H1 (cell line): ENCODE measurements around the gene SNX25. TPM values are rescaled to one million over a fixed set of nuclear protein-coding genes. Genes with fewer than 3 reads are reported as not detected.

ENCODE experiments used
- CTCF ChIA-PET: fragments of 300-600 bp; sonication (Branson Sonifier 250); formaldehyde crosslinking; loops from one replicate; lab custom pipeline; 2021; ENCODE audit not compliant: partially characterized antibody; lab: Charles Lee
- POLR2A ChIA-PET: fragments of 300-600 bp; sonication (Branson Sonifier 250); formaldehyde crosslinking; loops from one replicate; lab custom pipeline; 2021; ENCODE audit warnings: inconsistent platforms; ENCODE audit not compliant: partially characterized antibody; lab: Charles Lee
- DNase-seq, 2 experiments: peaks; one replicate each; pipeline versions ENCODE4 v3.0.0 to v3.0.0-alpha.2; 2010 to 2022; ENCODE audit warnings: low spot score in 2 of 2, low read depth in 1 of 2, mixed read lengths in 1 of 2
- FAIRE-seq: peaks from 2 replicates; lab custom pipeline; 2011; peaks lifted over from hg19 to GRCh38; lab: Jason Lieb, UNC
- H2AFZ ChIP-seq: 2 replicates; pipeline ENCODE4 v1.8.1; 2012; ENCODE audit warnings: low read length, inconsistent platforms
- H2AK5ac ChIP-seq: 2 replicates; pipeline ENCODE4 v1.6.1; 2013; ENCODE audit warnings: low read depth, low read length
- H2BK120ac ChIP-seq: replicated peaks from 2 replicates; pipeline ENCODE3; 2013; ENCODE audit warnings: low read depth, low read length, inconsistent platforms
- H2BK12ac ChIP-seq: 2 replicates; pipeline ENCODE4 v1.6.1; 2013; ENCODE audit warnings: low read depth, low read length
- H2BK15ac ChIP-seq: 2 replicates; pipeline ENCODE4 v1.6.1; 2013; ENCODE audit warnings: low read length
- H2BK20ac ChIP-seq: 2 replicates; pipeline ENCODE4 v1.6.1; 2013; ENCODE audit warnings: low read length
- H2BK5ac ChIP-seq: 2 replicates; pipeline ENCODE4 v1.6.1; 2013; ENCODE audit warnings: low read depth, low read length
- H3K14ac ChIP-seq: 2 replicates; pipeline ENCODE4 v1.6.1; 2013; ENCODE audit warnings: inconsistent platforms; ENCODE audit not compliant: insufficient read length
- H3K18ac ChIP-seq: 2 replicates; pipeline ENCODE4 v1.6.1; 2013; ENCODE audit warnings: low read length; ENCODE audit errors: extremely low read depth
- H3K23ac ChIP-seq: 2 replicates; pipeline ENCODE4 v1.6.1; 2013; ENCODE audit warnings: inconsistent platforms; ENCODE audit not compliant: insufficient read length
- H3K23me2 ChIP-seq: 2 replicates; pipeline ENCODE4 v1.6.1; 2013; ENCODE audit warnings: low read depth, low read length
- H3K27ac ChIP-seq: 2 replicates; pipeline ENCODE4 v1.6.1; 2011; ENCODE audit warnings: low read depth, low read length, inconsistent platforms
- H3K27me3 ChIP-seq, 4 experiments: replicated peaks in 1 of 4; 1 replicate in 1 of 4; 2 replicates in 3 of 4; pipeline versions ENCODE4 v1.6.1 to v1.8.1; 2011 to 2013; ENCODE audit warnings: low read length in 3 of 4, mild to moderate bottlenecking in 3 of 4, inconsistent platforms in 2 of 4, mixed read lengths in 2 of 4, moderate library complexity in 1 of 4; ENCODE audit not compliant: control insufficient read depth in 3 of 4, insufficient read depth in 3 of 4; ENCODE audit errors: extremely low read depth in 1 of 4
- H3K36me3 ChIP-seq, 4 experiments: 2 replicates each; pipeline versions ENCODE4 v1.6.1 to v1.8.1; 2011 to 2013; ENCODE audit warnings: mild to moderate bottlenecking in 4 of 4, low read length in 3 of 4, moderate library complexity in 2 of 4, control low read depth in 1 of 4, inconsistent platforms in 1 of 4; ENCODE audit not compliant: insufficient read depth in 4 of 4, control insufficient read depth in 2 of 4
- H3K4ac ChIP-seq: replicated peaks from 2 replicates; pipeline ENCODE3; 2013; ENCODE audit warnings: low read length, low read depth, mixed read lengths, inconsistent platforms; ENCODE audit not compliant: insufficient read length
- H3K4me1 ChIP-seq, 4 experiments: replicated peaks in 1 of 4; 1 replicate in 1 of 4; 2 replicates in 3 of 4; pipeline versions ENCODE4 v1.6.1 to v1.8.1; 2011 to 2013; ENCODE audit warnings: low read length in 3 of 4, inconsistent platforms in 2 of 4, mixed read lengths in 1 of 4; ENCODE audit not compliant: insufficient read depth in 4 of 4, control insufficient read depth in 3 of 4
- H3K4me2 ChIP-seq, 2 experiments: 2 replicates each; pipeline versions ENCODE4 v1.6.1 to v1.8.1; 2011 to 2013; ENCODE audit warnings: low read depth in 2 of 2, low read length in 2 of 2, control low read depth in 1 of 2, inconsistent platforms in 1 of 2, mild to moderate bottlenecking in 1 of 2; ENCODE audit not compliant: insufficient read depth in 1 of 2
- H3K4me3 ChIP-seq, 4 experiments: fragments of 200-600, 300-600 bp in 1 of 4; sonication (generic), shearing (Covaris generic), sonication (Bioruptor Twin) in 1 of 4; 2 replicates each; pipeline versions ENCODE4 v1.5.1 to v1.8.1; 2011 to 2016; ENCODE audit warnings: low read length in 4 of 4, low read depth in 3 of 4, control low read depth in 2 of 4, inconsistent platforms in 2 of 4, mild to moderate bottlenecking in 2 of 4, mixed read lengths in 1 of 4, moderate library complexity in 1 of 4; ENCODE audit not compliant: insufficient read depth in 2 of 4; ENCODE audit errors: extremely low read depth in 1 of 4
- H3K56ac ChIP-seq: replicated peaks from 2 replicates; pipeline ENCODE3; 2013; ENCODE audit warnings: low read depth, mild to moderate bottlenecking, mixed read lengths, low read length, inconsistent platforms; ENCODE audit not compliant: insufficient read length
- H3K79me1 ChIP-seq: 2 replicates; pipeline ENCODE4 v1.6.1; 2013; ENCODE audit warnings: low read depth, low read length, control low read depth
- H3K79me2 ChIP-seq, 2 experiments: 2 replicates each; pipeline versions ENCODE4 v1.6.1 to v1.8.1; 2012 to 2013; ENCODE audit warnings: low read length in 2 of 2, mild to moderate bottlenecking in 2 of 2, inconsistent platforms in 1 of 2; ENCODE audit not compliant: insufficient read depth in 2 of 2, control insufficient read depth in 1 of 2
- H3K9ac ChIP-seq, 4 experiments: replicated peaks in 1 of 4; 1 replicate in 1 of 4; 2 replicates in 3 of 4; pipeline versions ENCODE4 v1.6.1 to v1.8.1; 2011 to 2013; ENCODE audit warnings: low read depth in 3 of 4, low read length in 3 of 4, control low read depth in 2 of 4, mild to moderate bottlenecking in 2 of 4, moderate library complexity in 2 of 4, inconsistent platforms in 1 of 4; ENCODE audit errors: extremely low read depth in 1 of 4
- H3K9me3 ChIP-seq, 2 experiments: 2 replicates each; pipeline versions ENCODE4 v1.6.1 to v1.8.1; 2012 to 2013; ENCODE audit warnings: mild to moderate bottlenecking in 2 of 2, moderate library complexity in 2 of 2, control low read depth in 1 of 2, inconsistent platforms in 1 of 2, low read depth in 1 of 2, low read length in 1 of 2, mixed read lengths in 1 of 2; ENCODE audit not compliant: insufficient read depth in 2 of 2
- H4K20me1 ChIP-seq, 2 experiments: replicated peaks in 1 of 2; 2 replicates each; pipeline versions ENCODE3 to v1.8.1; 2011 to 2013; ENCODE audit warnings: inconsistent platforms in 2 of 2, low read length in 2 of 2, mild to moderate bottlenecking in 1 of 2; ENCODE audit not compliant: insufficient read depth in 2 of 2, control insufficient read depth in 1 of 2
- H4K5ac ChIP-seq: 2 replicates; pipeline ENCODE4 v1.6.1; 2013; ENCODE audit warnings: low read length, low read depth, mixed read lengths, inconsistent platforms; ENCODE audit not compliant: insufficient read length
- H4K8ac ChIP-seq: 2 replicates; pipeline ENCODE4 v1.8.0; 2013; ENCODE audit warnings: mild to moderate bottlenecking, moderate library complexity, low read length, inconsistent platforms; ENCODE audit not compliant: insufficient read depth; ENCODE audit errors: extremely low read depth
- H4K91ac ChIP-seq: replicated peaks from 2 replicates; pipeline ENCODE3; 2013; ENCODE audit warnings: low read length, mixed read lengths, inconsistent platforms; ENCODE audit not compliant: insufficient read length
- ATF3 ChIP-seq: IDR thresholded peaks from 2 replicates; pipeline ENCODE4 v1.6.1; 2011; ENCODE audit warnings: low read depth, mild to moderate bottlenecking, low read length; ENCODE audit not compliant: insufficient read depth
- BACH1 ChIP-seq: IDR thresholded peaks from 2 replicates; pipeline ENCODE4 v1.6.1; 2012; ENCODE audit warnings: low read length, improper control_type of control experiment
- EP300 ChIP-seq, 2 experiments: IDR thresholded peaks; 1 replicate in 1 of 2; 2 replicates in 1 of 2; pipeline ENCODE4 v1.6.1; 2011 to 2012; ENCODE audit warnings: low read depth in 2 of 2, low read length in 2 of 2, mild to moderate bottlenecking in 2 of 2, borderline replicate concordance in 1 of 2, inconsistent platforms in 1 of 2, moderate library complexity in 1 of 2
- EZH2 ChIP-seq: fragments of 200-600 bp; sonication (generic); IDR thresholded peaks from 2 replicates; pipeline ENCODE4 v1.7.1; 2012; ENCODE audit warnings: low read depth, mild to moderate bottlenecking, moderate library complexity, low read length, inconsistent platforms; ENCODE audit not compliant: severe bottlenecking
- KDM1A ChIP-seq: fragments of 200-600, 300-600 bp; sonication (generic); IDR thresholded peaks from 2 replicates; pipeline ENCODE4 v1.7.1; 2016; ENCODE audit warnings: mild to moderate bottlenecking, low read length, borderline replicate concordance
- PHF8 ChIP-seq: fragments of 200-600 bp; sonication (generic); conservative IDR thresholded peaks from 2 replicates; pipeline ENCODE4 v1.7.1; 2012; ENCODE audit warnings: low read depth, mild to moderate bottlenecking, inconsistent platforms, low read length, moderate library complexity
- RNF2 ChIP-seq: fragments of 200-900, 300-1000 bp; sonication (generic); IDR thresholded peaks from 2 replicates; pipeline ENCODE4 v1.7.1; 2016; ENCODE audit warnings: borderline replicate concordance, low read depth, mild to moderate bottlenecking, antibody characterized with exemption, low read length; ENCODE audit not compliant: poor library complexity, severe bottlenecking; ENCODE audit errors: missing control alignments
- RXRA ChIP-seq: IDR thresholded peaks from 2 replicates; pipeline ENCODE4 v1.6.1; 2011; ENCODE audit warnings: low read depth, mild to moderate bottlenecking, low read length, moderate library complexity; ENCODE audit not compliant: insufficient read depth
- SIN3A ChIP-seq, 2 experiments: IDR thresholded peaks in 1 of 2; conservative IDR thresholded peaks in 1 of 2; 2 replicates each; pipeline ENCODE4 v1.6.1; 2011 to 2012; ENCODE audit warnings: low read length in 2 of 2, improper control_type of control experiment in 1 of 2, low read depth in 1 of 2, mild to moderate bottlenecking in 1 of 2
- SIX5 ChIP-seq: IDR thresholded peaks from 2 replicates; pipeline ENCODE4 v1.6.1; 2011; ENCODE audit warnings: mild to moderate bottlenecking, low read depth, low read length
- TEAD4 ChIP-seq: IDR thresholded peaks from 2 replicates; pipeline ENCODE4 v1.6.1; 2012; ENCODE audit warnings: low read depth, low read length, inconsistent platforms, mixed read lengths
- YY1 ChIP-seq: IDR thresholded peaks from 2 replicates; pipeline ENCODE4 v1.6.1; 2011; ENCODE audit warnings: low read depth, mild to moderate bottlenecking, low read length
- polyA plus RNA-seq, 7 experiments: library from polyadenylated mRNA; depleted of rRNA in 3 of 7; stranded (reverse) in 5 of 7; unstranded in 2 of 7; fragments of >200 nt in 5 of 7; fragments of 200-250 nt in 2 of 7; gene quantifications; 1 replicate in 5 of 7; 2 replicates in 1 of 7; 4 replicates in 1 of 7; pipeline versions ENCODE4 v1.2.1 to v1.2.3, GENCODE V29; 2011 to 2013; ENCODE audit warnings: missing spikeins in 2 of 7, mixed read lengths in 2 of 7
- total RNA-seq: library from RNA; stranded (reverse); fragmentation: NEBNext Ultra II Directional; extraction: Animal tissue kit (Norgen Biotek cat#: 25700); gene quantifications from 2 replicates; pipeline ENCODE4 v1.2.1, GENCODE V29; 2021

Gene SNX25
- total and polyA plus RNA-seq, 2 of the 8 experiments (the other 6 are each of a cell fraction or from before 2014, with no cell fraction given): 5.4 to 19.9 TPM

GRCh38 chr4:185224597-185224996 lies 15.2 kb downstream of the SNX25 start:
- ChIA-PET CTCF (interaction anchor here (0.8 to 1.0 kb wide), 2 partner anchors 72 to 90 kb away, joined by 3 read pairs; no protein-coding TSS in a partner anchor), POLR2A (no interaction called here)
- H3K4me2 ChIP-seq: no peak overlapping the region
- no peak overlapping the region for H3K4ac ChIP-seq
- TF ChIP-seq TEAD4: no peak
- no peak for TF ChIP-seq ATF3
- no peak for TF ChIP-seq BACH1
- TF ChIP-seq RXRA: no peak
- TF ChIP-seq RNF2: no peak
- TF ChIP-seq YY1: no peak
- TF ChIP-seq PHF8: no peak
- TF ChIP-seq EP300 (IDR thresholded peaks at IDR 0.05; ENCODE audit: borderline replicate concordance in 1 of 2, low read depth in 2 of 2, low read length in 2 of 2): no peak
- TF ChIP-seq KDM1A: no peak
- TF ChIP-seq SIX5: no peak
- no peak for TF ChIP-seq SIN3A (conservative IDR thresholded peaks at IDR 0.05 in 1 of 2, IDR thresholded peaks at IDR 0.05 in 1 of 2; ENCODE audit: low read depth in 1 of 2, low read length in 2 of 2)
- no peak for TF ChIP-seq EZH2
- no peak overlapping the region for H4K5ac ChIP-seq
- H3K23ac ChIP-seq: no peak overlapping the region
- H3K56ac ChIP-seq: no peak overlapping the region
- no peak overlapping the region for H2AFZ ChIP-seq
- no peak overlapping the region for H3K27ac ChIP-seq
- H3K9me3 ChIP-seq: no peaks in the 10 kb centered on the region
- no peak overlapping the region for H3K4me3 ChIP-seq
- FAIRE-seq (no peak), DNase-seq (no peak)
- no peaks in the 10 kb centered on the region for H3K23me2 ChIP-seq
- H3K36me3 ChIP-seq: no peaks in the 10 kb centered on the region; a peak in 1 of 8 replicates
- no peak overlapping the region for H2BK15ac ChIP-seq
- H3K4me1 ChIP-seq: peaks cover 0 to 3% (median 0%) of the 10 kb centered on the region in 4 experiments; a peak in 3 of 7 replicates
- H4K20me1 ChIP-seq: peaks cover 4 to 7% of the 10 kb centered on the region in 2 experiments
- no peak overlapping the region for H3K14ac ChIP-seq
- no peak overlapping the region for H2BK20ac ChIP-seq
- no peak overlapping the region for H3K18ac ChIP-seq
- H3K9ac ChIP-seq: no peak overlapping the region
- H3K79me1 ChIP-seq: peaks cover 12% of the 10 kb centered on the region; the same call in 1 of the 2 replicates
- no peak overlapping the region for H4K8ac ChIP-seq
- peaks cover 0 to 42% of the 10 kb centered on the region in 2 experiments; a peak in 3 of 4 replicates for H3K79me2 ChIP-seq
- no peak overlapping the region for H2BK120ac ChIP-seq
- no peaks in the 10 kb centered on the region for H3K27me3 ChIP-seq
- no peak overlapping the region for H2AK5ac ChIP-seq
- no peak overlapping the region for H2BK5ac ChIP-seq
- H2BK12ac ChIP-seq: no peak overlapping the region
- H4K91ac ChIP-seq: no peak overlapping the region
